ENCODE results near the gene CCNDBP1. TPM values are rescaled to one million over a fixed set of nuclear protein-coding genes. Genes with fewer than 3 reads are reported as not detected.

Gene CCNDBP1
- total and polyA plus RNA-seq, 2 of the 8 experiments (the other 6 are each of a cell fraction or from before 2014, with no cell fraction given), result 23.4 to 29.0 TPM

GRCh38 chr15:43221422-43221821 is 36.2 kb downstream of the CCNDBP1 start:
- Histone ChIP-seq H3K27me3 (replicated peaks in 1 of 4; ENCODE audit: control insufficient read depth in 3 of 4, extremely low read depth in 1 of 4, insufficient read depth in 3 of 4, low read length in 3 of 4) (peaks cover 0 to 2% (median 0%) of the 10 kb centered on the region in 4 experiments; a peak in 2 of 7 replicates), H3K4me2 (ENCODE audit: insufficient read depth in 1 of 2, low read depth in 2 of 2, low read length in 2 of 2) (no peak overlapping the region), H3K56ac (replicated peaks; ENCODE audit: insufficient read length, low read depth, low read length) (no peak overlapping the region), H3K4me1 (replicated peaks in 1 of 4; ENCODE audit: control insufficient read depth in 3 of 4, insufficient read depth in 4 of 4, low read length in 3 of 4) (peaks cover 0 to 3% (median 1%) of the 10 kb centered on the region in 4 experiments; a peak in 2 of 7 replicates), H3K27ac (ENCODE audit: low read depth, low read length) (no peak overlapping the region), H3K14ac (ENCODE audit: insufficient read length) (no peak overlapping the region), H2AK5ac (ENCODE audit: low read depth, low read length) (no peak overlapping the region), H3K9ac (replicated peaks in 1 of 4; ENCODE audit: extremely low read depth in 1 of 4, low read depth in 3 of 4, low read length in 3 of 4) (no peak overlapping the region), H3K23ac (ENCODE audit: insufficient read length) (no peak overlapping the region), H2BK120ac (replicated peaks; ENCODE audit: low read depth, low read length) (no peak overlapping the region), H3K23me2 (ENCODE audit: low read depth, low read length) (peaks cover 1% of the 10 kb centered on the region; the same call in 1 of the 2 replicates), H4K5ac (ENCODE audit: insufficient read length, low read depth, low read length) (no peak overlapping the region), H2BK5ac (ENCODE audit: low read depth, low read length) (no peak overlapping the region), H3K18ac (ENCODE audit: extremely low read depth, low read length) (no peak overlapping the region), H4K91ac (replicated peaks; ENCODE audit: insufficient read length, low read length) (no peak overlapping the region), H3K79me2 (ENCODE audit: control insufficient read depth in 1 of 2, insufficient read depth in 2 of 2, low read length in 2 of 2) (no peaks in the 10 kb centered on the region), H2BK12ac (ENCODE audit: low read depth, low read length) (no peak overlapping the region), H4K8ac (ENCODE audit: extremely low read depth, insufficient read depth, low read length) (no peak overlapping the region), H3K79me1 (ENCODE audit: low read depth, low read length) (no peaks in the 10 kb centered on the region), H3K36me3 (ENCODE audit: control insufficient read depth in 2 of 4, insufficient read depth in 4 of 4, low read length in 3 of 4) (no peaks in the 10 kb centered on the region), H2AFZ (ENCODE audit: low read length) (no peak overlapping the region), H3K4ac (replicated peaks; ENCODE audit: insufficient read length, low read depth, low read length) (no peak overlapping the region), H4K20me1 (replicated peaks in 1 of 2; ENCODE audit: control insufficient read depth in 1 of 2, insufficient read depth in 2 of 2, low read length in 2 of 2) (no peaks in the 10 kb centered on the region), H3K4me3 (ENCODE audit: extremely low read depth in 1 of 4, insufficient read depth in 2 of 4, low read depth in 3 of 4, low read length in 4 of 4) (no peak overlapping the region), H2BK15ac (ENCODE audit: low read length) (no peak overlapping the region), H3K9me3 (ENCODE audit: insufficient read depth in 2 of 2, low read depth in 1 of 2, low read length in 1 of 2) (no peaks in the 10 kb centered on the region), H2BK20ac (ENCODE audit: low read length) (no peak overlapping the region)
- WGBS, 2 experiments (ENCODE audit: extremely low coverage in 1 of 2, insufficient coverage in 1 of 2, insufficient read length in 1 of 2, insufficient replicate concordance in 2 of 2, low coverage in 1 of 2, low lambda C conversion rate in 2 of 2, missing lambda C conversion rate in 1 of 2), result 85% methylated on average over 1 of the region's 1 CpG; no CpG with 5 or more reads in 1 of the 2 experiments
- FAIRE-seq, result no peak
- DNase-seq (ENCODE audit: low read depth in 1 of 2, low spot score in 2 of 2), result no peak
- TF ChIP-seq SP4 (IDR thresholded peaks at IDR 0.05; ENCODE audit: low read length) (no peak), GTF2F1 (IDR thresholded peaks at IDR 0.05; ENCODE audit: borderline replicate concordance, low read depth, low read length) (no peak), E2F6 (IDR thresholded peaks at IDR 0.05) (no peak), ASH2L (IDR thresholded peaks at IDR 0.05; ENCODE audit: low read length) (no peak), SIX5 (IDR thresholded peaks at IDR 0.05; ENCODE audit: low read depth, low read length) (no peak), KDM4A (IDR thresholded peaks at IDR 0.05; ENCODE audit: low read depth, low read length, severe bottlenecking) (no peak)
- POLR2A ChIA-PET (ENCODE audit: partially characterized antibody), result no interaction called here
- CTCF ChIA-PET (ENCODE audit: partially characterized antibody), result interaction anchor here (1.2 to 8.7 kb wide), 4 partner anchors 11 to 63 kb away, joined by 4 to 65 read pairs (median 21); no protein-coding TSS in a partner anchor

All from H1 (cell line).